HepG2 (cell line): Measurements from ENCODE around the gene CBFA2T2. TPM values are rescaled to one million over a fixed set of nuclear protein-coding genes. Genes with fewer than 3 reads are reported as not detected.
A peak's percentile ranks its signal among the peaks of the same experiment; 100 is the strongest.

ENCODE experiments used
- AGO2 ChIP-seq: fragments of 200-400 bp; formaldehyde crosslinking; optimal IDR thresholded peaks from 2 replicates; pipeline ENCODE3; 2017; ENCODE audit warnings: mild to moderate bottlenecking, low read depth, low read length, moderate library complexity
- BHLHE40 ChIP-seq: IDR thresholded peaks from 2 replicates; pipeline ENCODE4 v1.6.1; 2011; ENCODE audit warnings: low read length, improper control_type of control experiment
- CBX5 ChIP-seq: sonication (generic); formaldehyde crosslinking; IDR thresholded peaks from 2 replicates; pipeline ENCODE4 v1.4.0; 2020; ENCODE audit warnings: missing genetic modification reagents, borderline replicate concordance
- FOSL1 ChIP-seq: sonication (generic); formaldehyde crosslinking; IDR thresholded peaks from 2 replicates; pipeline ENCODE4 v1.9.0; 2021; ENCODE audit warnings: missing genetic modification reagents, borderline replicate concordance
- GABPA ChIP-seq, 2 experiments: IDR thresholded peaks; 2 replicates each; pipeline ENCODE4 v1.6.1; 2011 to 2016; ENCODE audit warnings: low read depth in 2 of 2, low read length in 1 of 2, missing biosample characterization in 1 of 2, missing genetic modification characterization in 1 of 2
- HDAC6 ChIP-seq: fragments of 200-600 bp; sonication (generic); IDR thresholded peaks from 2 replicates; pipeline ENCODE4 v1.7.0; 2017; ENCODE audit warnings: mild to moderate bottlenecking, antibody characterized with exemption, low read length, low read depth
- HNF4A ChIP-seq: sonication (generic); formaldehyde crosslinking; IDR thresholded peaks from 2 replicates; pipeline ENCODE4 v1.4.0; 2020; ENCODE audit warnings: missing genetic modification reagents
- HOXD1 ChIP-seq: sonication (generic); formaldehyde crosslinking; IDR thresholded peaks from 2 replicates; pipeline ENCODE4 v1.5.0; 2020; ENCODE audit warnings: missing genetic modification reagents
- MTA1 ChIP-seq: sonication (generic); formaldehyde crosslinking; IDR thresholded peaks from 2 replicates; pipeline ENCODE4 v1.4.0; 2020; ENCODE audit warnings: missing genetic modification reagents, mild to moderate bottlenecking, borderline replicate concordance
- NFATC3 ChIP-seq: sonication (generic); formaldehyde crosslinking; IDR thresholded peaks from 2 replicates; pipeline ENCODE4 v1.5.1; 2020; ENCODE audit warnings: mild to moderate bottlenecking, missing genetic modification reagents
- RBM39 ChIP-seq: fragments of 200-400 bp; formaldehyde crosslinking; IDR thresholded peaks from one replicate; pipeline ENCODE4 v1.6.1; 2018; ENCODE audit warnings: antibody characterized with exemption, mild to moderate bottlenecking, low read depth, low read length; ENCODE audit not compliant: poor library complexity, severe bottlenecking
- ZBTB21 ChIP-seq: sonication (generic); formaldehyde crosslinking; IDR thresholded peaks from 2 replicates; pipeline ENCODE4 v1.4.0; 2020; ENCODE audit warnings: missing genetic modification reagents
- ZBTB3 ChIP-seq: sonication (generic); formaldehyde crosslinking; IDR thresholded peaks from 2 replicates; pipeline ENCODE4 v1.4.0; 2020; ENCODE audit warnings: low read depth, mild to moderate bottlenecking, moderate library complexity, missing genetic modification reagents, borderline replicate concordance
- ZNF441 ChIP-seq: sonication (generic); formaldehyde crosslinking; IDR thresholded peaks from 2 replicates; pipeline ENCODE4 v1.7.0; 2021; ENCODE audit warnings: missing genetic modification reagents, borderline replicate concordance
- ZNF724P ChIP-seq: sonication (generic); formaldehyde crosslinking; IDR thresholded peaks from 2 replicates; pipeline ENCODE4 v1.8.0; 2022; ENCODE audit warnings: missing genetic modification reagents, borderline replicate concordance
- ZNF746 ChIP-seq: sonication (generic); formaldehyde crosslinking; IDR thresholded peaks from 2 replicates; pipeline ENCODE4 v1.8.0; 2022; ENCODE audit warnings: mild to moderate bottlenecking, missing genetic modification reagents
- ZNF839 ChIP-seq: sonication (generic); formaldehyde crosslinking; IDR thresholded peaks from 2 replicates; pipeline ENCODE4 v1.4.0; 2020; ENCODE audit warnings: missing genetic modification reagents, mild to moderate bottlenecking, borderline replicate concordance
- ZNF878 ChIP-seq: sonication (generic); formaldehyde crosslinking; IDR thresholded peaks from 2 replicates; pipeline ENCODE4 v1.8.1; 2023; ENCODE audit warnings: mild to moderate bottlenecking, missing genetic modification reagents, moderate library complexity
- polyA plus RNA-seq, 8 experiments: library from polyadenylated mRNA; depleted of rRNA in 3 of 8; stranded (reverse) in 7 of 8; unstranded in 1 of 8; fragments of >200 nt; fragmentation: Illumina TruSeq in 4 of 8; extraction: Trizol in 4 of 8; gene quantifications; 2 replicates each; pipeline versions ENCODE4 v1.2.1 to v1.2.3, GENCODE V29; 2011 to 2016; ENCODE audit warnings: low read depth in 4 of 8, missing spikeins in 1 of 8, mixed read lengths in 1 of 8; ENCODE audit not compliant: insufficient read depth in 1 of 8
- total RNA-seq, 5 experiments: library from RNA; depleted of rRNA; stranded (reverse); fragments of >200 nt; fragmentation: Illumina TruSeq; extraction: Trizol; gene quantifications; 2 replicates each; pipeline ENCODE4 v1.2.3, GENCODE V29; 2016; ENCODE audit warnings: low read depth in 1 of 5
- TF ChIP-seq, protein P1 (sequence below): sonication (generic); formaldehyde crosslinking; IDR thresholded peaks from 2 replicates; pipeline ENCODE4 v1.9.0; 2021; ENCODE audit warnings: missing genetic modification reagents, mild to moderate bottlenecking, borderline replicate concordance
- TF ChIP-seq, protein P2 (sequence below): sonication (generic); formaldehyde crosslinking; IDR thresholded peaks from 2 replicates; pipeline ENCODE4 v1.4.0; 2020; ENCODE audit warnings: low read depth, missing genetic modification reagents
- TF ChIP-seq, protein P3 (sequence below): IDR thresholded peaks from 2 replicates; pipeline ENCODE4 v1.6.1; 2016; ENCODE audit warnings: low read depth, borderline replicate concordance
- TF ChIP-seq, protein P4 (sequence below): sonication (generic); formaldehyde crosslinking; IDR thresholded peaks from 2 replicates; pipeline ENCODE4 v1.4.0; 2020; ENCODE audit warnings: missing genetic modification reagents

Gene CBFA2T2
- total and polyA plus RNA-seq, 2 of the 13 experiments (the other 11 are each of a cell fraction or from before 2014, with no cell fraction given) = 6.3 to 21.2 TPM

DNA sequence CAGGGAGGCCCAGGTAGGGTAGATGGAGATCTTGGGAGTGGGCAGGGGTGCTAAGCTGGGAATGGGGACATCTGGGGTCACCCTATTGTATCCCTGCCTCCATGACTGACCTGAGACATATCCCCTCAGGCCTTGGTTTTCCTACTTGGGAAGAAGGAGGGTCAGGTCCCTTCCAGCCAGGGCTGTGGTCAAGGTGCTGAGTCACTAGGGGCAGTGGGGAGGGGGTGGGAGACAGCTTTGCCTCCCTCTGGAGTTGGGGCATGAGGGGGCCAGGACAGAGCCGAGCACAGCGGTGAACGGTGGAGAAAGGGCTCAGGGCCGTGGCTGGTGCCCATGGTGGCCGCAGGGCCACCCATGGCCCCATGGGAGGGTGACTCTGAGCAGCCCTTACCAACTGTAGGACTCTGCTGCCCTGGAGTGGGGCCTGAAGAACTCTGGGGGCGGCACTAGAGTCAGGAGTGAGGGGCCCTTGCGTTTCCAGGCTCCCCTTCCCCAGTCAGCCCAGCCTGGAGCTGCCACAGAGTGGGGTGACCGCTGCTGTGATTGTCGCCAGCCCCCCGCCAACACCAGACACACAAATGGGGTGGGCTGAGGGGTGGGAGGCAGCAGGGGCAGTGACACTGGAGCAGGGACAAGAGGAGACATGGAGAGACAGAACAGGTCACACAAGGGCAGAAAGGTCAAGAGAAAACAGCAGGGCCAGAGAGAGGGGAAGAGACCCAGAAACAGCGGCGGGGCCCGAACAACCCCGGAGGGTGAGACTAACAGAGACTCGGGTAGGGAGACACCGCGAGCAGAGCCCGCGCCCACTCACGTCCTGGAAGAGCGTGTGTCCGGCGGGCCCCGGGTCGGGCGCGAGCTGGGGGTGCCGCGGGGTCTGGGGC lies 183.8 kb downstream of the CBFA2T2 start (continued):
- TF ChIP-seq CBX5 (CRISPR knock-in tag) = no peak
- 0 out of 2 replicates have a peak, but pooled peaks have one; percentile 40 for TF ChIP-seq ZNF441 (CRISPR knock-in tag)
- TF ChIP-seq, protein P1, sequence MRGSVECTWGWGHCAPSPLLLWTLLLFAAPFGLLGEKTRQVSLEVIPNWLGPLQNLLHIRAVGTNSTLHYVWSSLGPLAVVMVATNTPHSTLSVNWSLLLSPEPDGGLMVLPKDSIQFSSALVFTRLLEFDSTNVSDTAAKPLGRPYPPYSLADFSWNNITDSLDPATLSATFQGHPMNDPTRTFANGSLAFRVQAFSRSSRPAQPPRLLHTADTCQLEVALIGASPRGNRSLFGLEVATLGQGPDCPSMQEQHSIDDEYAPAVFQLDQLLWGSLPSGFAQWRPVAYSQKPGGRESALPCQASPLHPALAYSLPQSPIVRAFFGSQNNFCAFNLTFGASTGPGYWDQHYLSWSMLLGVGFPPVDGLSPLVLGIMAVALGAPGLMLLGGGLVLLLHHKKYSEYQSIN (CRISPR knock-in tag) = no peak
- TF ChIP-seq MTA1 = no peak; the same call in 1 of the 2 replicates
- no peak for TF ChIP-seq HDAC6
- TF ChIP-seq ZNF839 (CRISPR knock-in tag) = 0 out of 2 replicates have a peak, but pooled peaks have one; percentile 24
- no peak for TF ChIP-seq FOSL1 (CRISPR knock-in tag)
- TF ChIP-seq, protein P2, sequence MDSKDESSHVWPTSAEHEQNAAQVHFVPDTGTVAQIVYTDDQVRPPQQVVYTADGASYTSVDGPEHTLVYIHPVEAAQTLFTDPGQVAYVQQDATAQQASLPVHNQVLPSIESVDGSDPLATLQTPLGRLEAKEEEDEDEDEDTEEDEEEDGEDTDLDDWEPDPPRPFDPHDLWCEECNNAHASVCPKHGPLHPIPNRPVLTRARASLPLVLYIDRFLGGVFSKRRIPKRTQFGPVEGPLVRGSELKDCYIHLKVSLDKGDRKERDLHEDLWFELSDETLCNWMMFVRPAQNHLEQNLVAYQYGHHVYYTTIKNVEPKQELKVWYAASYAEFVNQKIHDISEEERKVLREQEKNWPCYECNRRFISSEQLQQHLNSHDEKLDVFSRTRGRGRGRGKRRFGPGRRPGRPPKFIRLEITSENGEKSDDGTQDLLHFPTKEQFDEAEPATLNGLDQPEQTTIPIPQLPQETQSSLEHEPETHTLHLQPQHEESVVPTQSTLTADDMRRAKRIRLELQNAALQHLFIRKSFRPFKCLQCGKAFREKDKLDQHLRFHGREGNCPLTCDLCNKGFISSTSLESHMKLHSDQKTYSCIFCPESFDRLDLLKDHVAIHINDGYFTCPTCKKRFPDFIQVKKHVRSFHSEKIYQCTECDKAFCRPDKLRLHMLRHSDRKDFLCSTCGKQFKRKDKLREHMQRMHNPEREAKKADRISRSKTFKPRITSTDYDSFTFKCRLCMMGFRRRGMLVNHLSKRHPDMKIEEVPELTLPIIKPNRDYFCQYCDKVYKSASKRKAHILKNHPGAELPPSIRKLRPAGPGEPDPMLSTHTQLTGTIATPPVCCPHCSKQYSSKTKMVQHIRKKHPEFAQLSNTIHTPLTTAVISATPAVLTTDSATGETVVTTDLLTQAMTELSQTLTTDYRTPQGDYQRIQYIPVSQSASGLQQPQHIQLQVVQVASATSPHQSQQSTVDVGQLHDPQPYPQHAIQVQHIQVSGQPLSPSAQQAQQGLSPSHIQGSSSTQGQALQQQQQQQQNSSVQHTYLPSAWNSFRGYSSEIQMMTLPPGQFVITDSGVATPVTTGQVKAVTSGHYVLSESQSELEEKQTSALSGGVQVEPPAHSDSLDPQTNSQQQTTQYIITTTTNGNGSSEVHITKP (CRISPR knock-in tag) = peak; percentile 17; the same call in 1 of the 2 replicates
- no peak for TF ChIP-seq BHLHE40
- TF ChIP-seq ZNF724P = no peak
- TF ChIP-seq ZBTB21 = 0 out of 2 replicates have a peak, but pooled peaks have one; percentile 19
- TF ChIP-seq HNF4A (CRISPR knock-in tag) = no peak
- TF ChIP-seq, protein P3, sequence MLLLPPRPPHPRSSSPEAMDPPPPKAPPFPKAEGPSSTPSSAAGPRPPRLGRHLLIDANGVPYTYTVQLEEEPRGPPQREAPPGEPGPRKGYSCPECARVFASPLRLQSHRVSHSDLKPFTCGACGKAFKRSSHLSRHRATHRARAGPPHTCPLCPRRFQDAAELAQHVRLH (CRISPR knock-in tag) = no peak
- peak; percentile 10 for TF ChIP-seq RBM39
- no peak for TF ChIP-seq NFATC3 (CRISPR knock-in tag)
- TF ChIP-seq ZBTB3 = no peak
- TF ChIP-seq GABPA (IDR thresholded peaks at IDR 0.05; ENCODE audit: low read depth, low read length) = no peak
- TF ChIP-seq GABPA (CRISPR knock-in tag; IDR thresholded peaks at IDR 0.05; ENCODE audit: low read depth) = no peak
- no peak for TF ChIP-seq ZNF878 (CRISPR knock-in tag)
- TF ChIP-seq, protein P4, sequence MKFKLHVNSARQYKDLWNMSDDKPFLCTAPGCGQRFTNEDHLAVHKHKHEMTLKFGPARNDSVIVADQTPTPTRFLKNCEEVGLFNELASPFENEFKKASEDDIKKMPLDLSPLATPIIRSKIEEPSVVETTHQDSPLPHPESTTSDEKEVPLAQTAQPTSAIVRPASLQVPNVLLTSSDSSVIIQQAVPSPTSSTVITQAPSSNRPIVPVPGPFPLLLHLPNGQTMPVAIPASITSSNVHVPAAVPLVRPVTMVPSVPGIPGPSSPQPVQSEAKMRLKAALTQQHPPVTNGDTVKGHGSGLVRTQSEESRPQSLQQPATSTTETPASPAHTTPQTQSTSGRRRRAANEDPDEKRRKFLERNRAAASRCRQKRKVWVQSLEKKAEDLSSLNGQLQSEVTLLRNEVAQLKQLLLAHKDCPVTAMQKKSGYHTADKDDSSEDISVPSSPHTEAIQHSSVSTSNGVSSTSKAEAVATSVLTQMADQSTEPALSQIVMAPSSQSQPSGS (CRISPR knock-in tag) = no peak
- 0 out of 2 replicates have a peak, but pooled peaks have one; percentile 11 for TF ChIP-seq HOXD1 (CRISPR knock-in tag)
- no peak for TF ChIP-seq AGO2
- 0 out of 2 replicates have a peak, but pooled peaks have one; percentile 8 for TF ChIP-seq ZNF746 (CRISPR knock-in tag)
